HAP-1 (cell line): ENCODE data around the gene HOXA13.
A peak's percentile ranks its signal among the peaks of the same experiment; 100 is the strongest.

Experiments
- DNase-seq, 2 experiments: peaks; one replicate each; pipeline ENCODE4 v3.0.0-alpha.2; 2016 to 2020; ENCODE audit warnings: low spot score in 2 of 2
- H3K27me3 ChIP-seq: fragments of 250-450 bp; sonication (Bioruptor Pico); 2 replicates; pipeline ENCODE4 v1.5.1; 2020; ENCODE audit warnings: low read depth, mild to moderate bottlenecking, moderate library complexity
- H3K36me3 ChIP-seq: fragments of 250-450 bp; sonication (Bioruptor Pico); replicated peaks from 2 replicates; pipeline ENCODE4 v1.5.1; 2020; ENCODE audit warnings: mild to moderate bottlenecking
- H3K4me1 ChIP-seq: fragments of 250-450 bp; sonication (Bioruptor Pico); 2 replicates; pipeline ENCODE4 v1.5.1; 2020; ENCODE audit warnings: mild to moderate bottlenecking
- H3K4me3 ChIP-seq: fragments of 250-450 bp; sonication (Bioruptor Pico); 2 replicates; pipeline ENCODE4 v1.5.1; 2020; ENCODE audit warnings: mild to moderate bottlenecking, moderate library complexity
- H3K9me3 ChIP-seq: fragments of 250-450 bp; sonication (Bioruptor Pico); 2 replicates; pipeline ENCODE4 v1.5.1; 2020; ENCODE audit warnings: mild to moderate bottlenecking, moderate library complexity
- in situ Hi-C: fragments of 300-500 bp; cut with MboI; formaldehyde crosslinking; loops from 3 replicates; pipeline ENCODE4 v1.14.3; 2020; ENCODE audit warnings: low sequenced_read_pairs, inconsistent platforms, mixed read lengths

Gene HOXA13

GRCh38 chr7:27152816-27153442, 47.0 kb downstream of the HOXA13 start:
- Histone ChIP-seq H3K4me1 (peaks cover 33% of the 10 kb centered on the region), H3K27me3 (no peaks in the 10 kb centered on the region), H3K4me3 (peak overlapping the region; percentile 58), H3K36me3 (peaks cover 7% of the 10 kb centered on the region), H3K9me3 (no peaks in the 10 kb centered on the region)
- in situ Hi-C loops = loop anchor here (25.0 kb wide), 1 partner anchor 941 kb away; the partner anchor contains the start of genes CBX3 and HNRNPA2B1
- no peak for DNase-seq

GRCh38 chr7:27151931-27152815, 47.7 kb downstream of the HOXA13 start, which contains the start of gene HOXA3:
TSS of gene HOXA3 (minus strand) at chr7:27152583. CDS start at chr7:27110640, 41,943 bp downstream.
- H3K4me3 ChIP-seq = peak within 1 kb of the TSS; percentile 58
- peak; percentile 80 to 89 for DNase-seq

GRCh38 chr7:27151341-27151930, 48.5 kb downstream of the HOXA13 start:
- Histone ChIP-seq H3K4me1 (peaks cover 23% of the 10 kb centered on the region), H3K9me3 (no peaks in the 10 kb centered on the region), H3K4me3 (peak overlapping the region; percentile 58), H3K36me3 (peaks cover 18% of the 10 kb centered on the region), H3K27me3 (no peaks in the 10 kb centered on the region)
- peak in 1 of 2 experiments; percentile 63 for DNase-seq
- in situ Hi-C loops = loop anchor here (25.0 kb wide), 1 partner anchor 939 kb away; the partner anchor contains the start of genes CBX3 and HNRNPA2B1

More at GRCh38 chr7:27151931-27152815, 47.7 kb downstream of the HOXA13 start, which contains the start of gene HOXA3:
- in situ Hi-C loops = loop anchor here (25.0 kb wide), 1 partner anchor 940 kb away; the partner anchor contains the start of genes CBX3 and HNRNPA2B1
- Histone ChIP-seq H3K4me1 (peaks cover 26% of the 10 kb centered on the region), H3K36me3 (peaks cover 11% of the 10 kb centered on the region), H3K9me3 (no peaks in the 10 kb centered on the region), H3K27me3 (no peaks in the 10 kb centered on the region)

- in situ Hi-C loops = loop anchor here (25.0 kb wide), 1 partner anchor 938 kb away; the partner anchor contains the start of genes CBX3 and HNRNPA2B1
- DNase-seq = peak; percentile 78 to 87
- no peaks in the 10 kb centered on the region for H3K27me3 ChIP-seq
- no peaks in the 10 kb centered on the region for H3K9me3 ChIP-seq
- H3K36me3 ChIP-seq = peaks cover 25% of the 10 kb centered on the region
- peaks cover 23% of the 10 kb centered on the region for H3K4me1 ChIP-seq
- peak overlapping the region; percentile 58 for H3K4me3 ChIP-seq
These were observed 49.1 kb downstream of the HOXA13 start for GRCh38 chr7:27150568-27151340.

GRCh38 chr7:27149842-27150567, 49.9 kb downstream of the HOXA13 start:
- Histone ChIP-seq H3K9me3 (no peaks in the 10 kb centered on the region), H3K4me3 (peak overlapping the region; percentile 58), H3K36me3 (peaks cover 32% of the 10 kb centered on the region), H3K27me3 (no peaks in the 10 kb centered on the region), H3K4me1 (peaks cover 23% of the 10 kb centered on the region)
- in situ Hi-C loops = loop anchor here (25.0 kb wide), 1 partner anchor 938 kb away; the partner anchor contains the start of genes CBX3 and HNRNPA2B1
- peak in 1 of 2 experiments; percentile 40 for DNase-seq

GRCh38 chr7:27148756-27149641, 50.9 kb downstream of the HOXA13 start:
- peaks cover 35% of the 10 kb centered on the region for H3K36me3 ChIP-seq
- DNase-seq = peak; percentile 63
- in situ Hi-C loops = no loop called here
- H3K27me3 ChIP-seq = no peaks in the 10 kb centered on the region
- peaks cover 20% of the 10 kb centered on the region for H3K4me1 ChIP-seq
- H3K9me3 ChIP-seq = no peaks in the 10 kb centered on the region
- H3K4me3 ChIP-seq = peak overlapping the region; percentile 58

- in situ Hi-C loops = no loop called here
- H3K4me3 ChIP-seq = peak overlapping the region; percentile 58
- DNase-seq = peak in 1 of 2 experiments; percentile 21
- no peaks in the 10 kb centered on the region for H3K9me3 ChIP-seq
- H3K36me3 ChIP-seq = peaks cover 43% of the 10 kb centered on the region
- H3K4me1 ChIP-seq = peaks cover 16% of the 10 kb centered on the region
- H3K27me3 ChIP-seq = no peaks in the 10 kb centered on the region
These were observed 51.7 kb downstream of the HOXA13 start for GRCh38 chr7:27148031-27148755.

GRCh38 chr7:27147199-27148030, 52.5 kb downstream of the HOXA13 start, which contains the start of gene HOXA6:
TSS of gene HOXA6 (minus strand) at chr7:27147774. CDS start at chr7:27147749, 25 bp downstream.
- peaks cover 9% of the 10 kb centered on the region for H3K4me1 ChIP-seq
- DNase-seq = no peak
- H3K4me3 ChIP-seq = peak within 1 kb of the TSS; percentile 58
- peaks cover 43% of the 10 kb centered on the region for H3K36me3 ChIP-seq
- H3K9me3 ChIP-seq = no peaks in the 10 kb centered on the region
- H3K27me3 ChIP-seq = no peaks in the 10 kb centered on the region
- in situ Hi-C loops = no loop called here

- peaks cover 47% of the 10 kb centered on the region for H3K36me3 ChIP-seq
- in situ Hi-C loops = no loop called here
- H3K27me3 ChIP-seq = no peaks in the 10 kb centered on the region
- no peak overlapping the region for H3K4me3 ChIP-seq
- no peak for DNase-seq
- no peaks in the 10 kb centered on the region for H3K9me3 ChIP-seq
- peaks cover 9% of the 10 kb centered on the region for H3K4me1 ChIP-seq
These were observed 53.2 kb downstream of the HOXA13 start for GRCh38 chr7:27146491-27147198.

- in situ Hi-C loops = no loop called here
These were observed 53.9 kb downstream of the HOXA13 start for GRCh38 chr7:27145914-27146412.

More at GRCh38 chr7:27145914-27146412, 53.9 kb downstream of the HOXA13 start:
- Histone ChIP-seq H3K9me3 (no peaks in the 10 kb centered on the region), H3K27me3 (no peaks in the 10 kb centered on the region), H3K4me3 (no peak overlapping the region), H3K4me1 (peaks cover 9% of the 10 kb centered on the region), H3K36me3 (peaks cover 52% of the 10 kb centered on the region)
- no peak for DNase-seq
